HG02840 (cell line): ENCODE results near the gene ACTL7A.
"Not testable (repeated sequence)": the region's sequence is repeated elsewhere in the genome, so short reads cannot be mapped to it uniquely, and the experiment has no call there.

Experiments used
- ATAC-seq: cut with Tn5 transposase; IDR thresholded peaks from one replicate; pipeline ENCODE4 v1.9.1; 2021; ENCODE audit warnings: mild to moderate bottlenecking, moderate library complexity, moderate number of reproducible peaks; ENCODE audit not compliant: unreplicated experiment, low FRiP score

Gene ACTL7A

DNA sequence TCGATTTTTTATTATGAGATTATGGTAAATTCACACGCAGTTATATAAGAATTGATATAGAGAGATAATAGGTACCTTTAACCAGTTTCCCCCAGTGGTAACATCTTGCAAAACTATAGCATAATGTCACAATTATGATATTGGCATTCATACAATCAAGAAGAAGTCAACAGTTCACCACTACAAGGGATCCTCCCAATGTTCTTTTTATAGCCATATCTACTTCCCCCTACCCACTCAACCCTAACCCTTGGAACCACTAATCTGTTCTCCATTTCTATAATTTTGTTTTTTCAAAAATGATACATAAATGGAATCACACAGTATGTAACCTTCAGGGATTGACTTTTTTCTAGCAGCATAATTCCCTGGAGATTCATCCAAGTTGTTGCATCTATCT, 16.1 kb upstream of the ACTL7A start:
- ATAC-seq = no peak

DNA sequence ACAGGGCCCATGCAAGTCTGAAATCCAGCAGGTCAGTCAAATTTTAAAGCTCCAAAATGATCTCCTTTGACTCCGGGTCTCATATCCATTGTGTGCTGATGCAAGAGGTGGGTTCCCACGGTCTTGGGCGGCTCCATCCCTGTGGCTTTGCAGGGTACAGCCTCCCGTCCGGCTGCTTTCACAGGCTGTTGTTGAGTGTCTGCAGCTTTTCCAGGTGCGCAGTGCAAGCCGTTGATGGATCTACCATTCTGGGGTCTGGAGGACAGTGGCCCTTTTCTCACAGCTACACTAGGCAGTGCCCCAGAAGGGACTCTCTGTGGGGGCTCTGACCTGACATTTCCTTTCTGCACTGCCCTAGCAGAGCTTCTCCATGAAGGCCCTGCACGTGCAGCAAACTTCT, 13.8 kb upstream of the ACTL7A start:
- ATAC-seq = not testable (repeated sequence)

DNA sequence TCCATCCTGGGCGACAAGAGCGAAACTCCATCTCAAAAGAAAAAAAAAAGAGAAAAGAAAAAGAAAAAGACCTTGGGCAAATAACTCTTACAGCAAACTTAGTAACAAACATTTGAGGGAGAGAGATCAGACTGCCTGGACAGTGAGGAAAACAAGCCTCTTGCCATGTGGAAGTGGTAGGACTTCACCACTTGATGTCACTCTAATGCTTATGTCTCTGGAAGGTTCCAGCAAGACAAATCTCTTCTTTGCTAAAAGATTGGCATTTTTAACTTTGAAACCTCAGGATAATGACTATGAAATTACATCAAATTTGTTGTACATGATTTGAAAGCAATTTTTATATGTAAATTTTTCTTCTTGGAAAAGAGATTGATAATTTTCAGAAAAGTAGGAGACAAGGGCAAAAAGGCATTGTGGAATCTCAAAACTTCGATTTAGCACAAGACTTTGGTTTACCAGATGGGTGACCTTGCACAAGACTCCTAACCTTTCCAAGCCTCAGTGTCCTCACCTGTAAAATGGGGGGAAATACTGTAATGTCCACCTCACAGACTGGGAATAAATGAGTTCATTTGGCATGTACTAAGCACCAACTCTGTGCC, 11.7 kb upstream of the ACTL7A start:
- no peak for ATAC-seq

DNA sequence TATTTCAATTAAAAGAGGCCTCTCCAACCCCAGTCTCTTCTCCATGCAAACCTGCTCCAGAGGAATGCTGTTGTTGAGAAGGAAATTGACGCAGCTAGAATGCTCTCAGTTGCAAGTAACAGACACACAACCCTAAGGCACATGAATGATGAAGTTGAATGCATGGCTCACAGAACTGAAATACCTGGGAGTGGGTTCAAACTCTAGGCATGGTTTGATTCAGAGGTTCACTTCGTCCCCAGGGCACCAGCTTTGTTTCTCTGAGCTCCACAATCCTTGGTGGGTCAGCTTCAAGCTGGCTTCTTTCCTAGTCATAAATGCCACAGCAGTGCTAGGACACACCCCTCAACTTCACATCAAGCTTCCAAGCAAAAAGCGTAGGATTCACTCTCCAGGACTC, 10.9 kb upstream of the ACTL7A start:
- no peak for ATAC-seq

DNA sequence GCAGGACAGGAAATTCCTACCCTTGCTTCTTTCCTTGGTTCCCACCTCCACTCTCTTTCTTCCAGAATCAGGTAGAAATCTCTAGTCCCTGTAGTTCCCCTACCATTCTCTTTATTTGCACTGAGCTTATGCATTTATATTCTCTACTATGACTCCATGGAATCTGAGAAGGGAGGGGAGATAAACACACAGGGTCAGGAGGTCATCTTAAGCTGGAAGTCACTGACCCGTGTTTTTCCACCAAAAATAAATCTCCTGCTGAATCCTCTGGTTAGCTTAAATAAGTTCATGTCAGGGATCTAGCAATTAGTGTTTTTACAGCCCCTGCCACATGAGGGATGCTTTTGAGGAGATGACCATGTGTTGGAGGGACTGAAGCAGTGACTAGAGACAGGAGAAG, 10.0 kb upstream of the ACTL7A start:
- ATAC-seq = no peak

DNA sequence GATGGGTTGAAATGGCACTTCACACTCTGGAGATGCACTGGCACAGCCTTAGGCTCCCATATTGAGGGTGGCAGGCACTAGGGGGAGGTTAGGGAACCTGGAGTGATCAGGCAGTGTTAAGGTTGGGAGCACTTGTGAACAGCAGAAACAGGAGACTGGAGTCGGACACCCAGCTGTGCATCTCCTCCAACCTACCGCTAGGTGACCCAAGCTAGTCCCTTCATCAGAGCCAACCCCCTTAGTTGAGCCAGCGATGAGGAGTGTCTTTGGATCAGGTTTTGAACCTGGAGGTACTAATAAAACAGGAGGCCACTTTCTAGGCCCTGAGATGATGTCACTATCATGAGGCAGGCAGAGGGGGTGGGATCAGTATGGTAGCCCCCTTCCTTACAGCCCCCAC, 8.0 kb upstream of the ACTL7A start:
- ATAC-seq = no peak

DNA sequence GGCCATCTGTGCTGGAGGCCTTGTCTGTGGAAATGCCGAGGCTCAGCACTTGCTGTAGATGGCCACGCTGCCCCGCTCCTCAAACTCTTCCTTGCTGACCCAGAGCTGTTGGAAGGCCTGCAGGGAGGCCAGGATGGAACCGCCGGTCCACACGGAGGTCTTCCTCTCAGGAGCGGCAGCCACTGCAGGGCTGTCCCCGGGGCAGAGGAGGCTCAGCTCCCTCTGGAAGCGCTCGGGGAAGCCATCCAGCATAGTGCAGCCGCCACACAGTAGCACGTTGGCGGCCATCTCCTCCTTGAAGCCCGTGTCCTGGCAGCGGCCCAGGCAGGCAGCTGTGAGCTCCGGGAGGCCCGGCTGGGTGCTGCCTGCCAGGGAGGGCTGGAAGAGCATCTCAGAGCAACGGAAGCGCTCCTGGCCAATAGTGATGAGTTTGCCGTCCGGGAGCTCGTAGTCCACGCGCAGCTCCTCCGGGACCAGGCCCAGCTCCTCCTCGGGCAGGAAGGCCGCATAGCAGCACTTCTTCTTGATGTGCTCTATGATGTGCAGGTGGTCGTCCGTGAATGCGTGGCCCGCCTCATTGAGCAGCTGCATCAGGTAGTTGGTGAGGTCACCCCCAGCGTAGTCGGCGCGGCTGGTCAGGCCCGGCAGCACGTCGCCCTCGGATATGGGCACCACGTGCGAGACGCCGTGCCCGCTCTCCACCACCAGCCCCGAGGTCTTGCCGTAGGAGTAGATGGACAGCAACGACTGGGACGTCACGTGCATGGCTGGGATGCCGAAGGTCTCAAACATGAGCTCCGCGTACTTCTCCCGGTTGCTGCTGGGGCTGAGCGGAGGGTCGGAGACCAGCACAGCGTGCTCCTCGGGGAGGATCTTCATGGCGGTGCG, 7.2 kb upstream of the ACTL7A start:
- no peak for ATAC-seq

DNA sequence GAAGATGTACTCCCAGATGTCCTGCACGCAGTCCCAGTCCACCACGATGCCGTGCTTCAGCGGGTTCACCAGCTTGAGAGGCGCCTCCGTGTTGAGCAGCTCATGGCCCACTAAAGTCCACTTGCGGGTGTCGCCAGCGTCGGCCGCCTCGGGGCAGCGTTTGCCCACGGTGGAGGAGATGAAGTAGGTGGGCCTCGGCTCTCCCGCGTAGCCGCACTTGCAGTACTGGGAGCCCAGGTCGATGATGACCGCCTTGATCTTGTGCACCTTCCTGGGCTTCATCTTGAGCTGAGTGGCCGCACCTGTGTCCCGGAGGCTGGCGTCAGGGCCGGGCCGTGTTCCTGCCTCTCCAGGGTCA, 6.6 kb upstream of the ACTL7A start:
- ATAC-seq = no peak

DNA sequence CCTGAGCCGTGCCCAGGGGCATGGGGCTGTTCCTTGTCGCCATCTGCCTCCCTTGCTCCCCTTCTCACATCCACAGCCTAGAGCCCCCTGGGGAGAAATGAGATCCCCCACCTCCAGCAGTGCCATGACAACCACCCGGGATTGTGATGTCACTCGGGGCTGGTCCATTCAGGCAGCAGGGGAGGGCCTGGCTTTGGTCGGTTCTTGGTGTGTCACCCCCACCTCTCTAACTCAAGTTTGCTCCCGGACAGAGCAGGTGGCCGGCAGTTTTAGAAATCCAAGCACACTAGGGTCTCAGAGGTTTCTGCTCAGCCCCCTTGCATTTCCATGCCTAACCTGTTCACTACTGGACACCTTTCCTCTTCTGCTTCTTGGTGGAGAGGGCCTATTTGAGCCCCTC, 6.2 kb upstream of the ACTL7A start, which contains the start of gene ACTL7B:
TSS of gene ACTL7B (minus strand) at position 99 of the 400 bp plus-strand sequence. CDS start at position 43, 56 bp downstream.
- no peak for ATAC-seq

DNA sequence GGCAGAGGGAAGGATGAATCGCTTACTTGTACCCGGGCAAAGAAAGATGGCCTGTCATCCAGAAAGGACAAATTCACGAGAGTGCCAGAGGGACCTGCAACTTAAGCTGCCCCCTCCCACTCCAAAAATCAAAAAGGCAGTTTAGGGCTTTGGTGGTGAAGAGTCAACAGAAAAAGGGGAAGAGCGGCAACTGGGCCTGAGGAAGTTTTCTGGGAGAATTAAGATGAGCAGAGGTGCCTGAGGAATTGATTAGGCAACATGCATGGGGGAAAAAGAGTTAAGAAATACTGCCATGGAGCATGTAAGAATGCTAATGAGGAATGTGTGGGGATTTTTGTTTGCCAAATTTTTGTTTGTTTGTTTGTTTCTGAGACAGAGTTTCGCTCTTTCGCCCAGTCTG, 4.5 kb upstream of the ACTL7A start:
- ATAC-seq = no peak

DNA sequence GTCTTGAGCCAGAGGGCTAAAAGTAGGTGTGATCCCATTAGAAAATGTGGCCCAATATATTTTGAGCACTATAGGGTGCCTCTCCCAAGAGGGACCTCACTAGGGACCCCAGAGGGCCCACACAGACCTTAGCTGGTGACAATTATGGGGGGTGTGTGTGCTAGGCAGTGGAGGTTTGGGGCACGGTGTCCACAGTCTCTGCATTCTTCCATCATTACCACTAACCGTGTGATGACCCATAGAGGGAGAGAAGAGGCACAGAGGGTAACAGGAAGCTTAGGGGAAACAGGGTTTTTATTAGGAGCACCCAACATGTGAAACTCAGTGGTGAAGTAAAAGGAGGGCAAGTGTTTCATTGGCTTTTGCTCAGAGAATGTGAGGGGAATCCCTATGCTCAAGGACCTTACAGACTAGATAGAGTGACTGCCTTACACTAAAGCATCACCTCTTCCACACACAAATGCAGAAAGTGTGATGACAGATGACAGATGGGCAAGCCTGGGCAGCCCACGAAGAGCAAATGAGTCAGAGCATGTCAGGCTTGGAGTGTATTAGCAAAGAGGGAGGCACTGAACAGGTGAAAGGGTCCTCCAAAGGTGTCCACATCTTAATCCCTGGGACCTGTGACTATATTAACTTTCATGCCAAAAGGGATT, 2.5 kb upstream of the ACTL7A start:
- ATAC-seq = no peak

DNA sequence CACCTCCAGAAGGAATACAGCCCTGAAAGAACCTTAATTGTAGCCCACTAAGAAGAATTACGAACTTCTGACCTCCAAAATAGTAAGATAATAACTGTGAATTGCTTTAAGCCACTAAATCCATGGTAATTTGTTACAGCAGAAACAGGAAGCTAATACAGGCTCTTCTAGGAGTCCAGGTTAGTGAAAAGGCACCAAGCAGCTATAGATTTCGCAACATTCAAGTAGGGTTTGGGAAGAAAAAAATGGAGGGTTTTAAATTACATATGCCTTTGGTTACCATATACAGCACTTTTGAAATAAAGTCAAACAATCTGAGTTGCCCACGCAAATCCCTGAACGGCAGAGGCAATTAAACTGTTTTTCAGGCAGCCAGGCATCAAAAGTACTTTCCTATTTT, 1.7 kb upstream of the ACTL7A start:
- no peak for ATAC-seq

DNA sequence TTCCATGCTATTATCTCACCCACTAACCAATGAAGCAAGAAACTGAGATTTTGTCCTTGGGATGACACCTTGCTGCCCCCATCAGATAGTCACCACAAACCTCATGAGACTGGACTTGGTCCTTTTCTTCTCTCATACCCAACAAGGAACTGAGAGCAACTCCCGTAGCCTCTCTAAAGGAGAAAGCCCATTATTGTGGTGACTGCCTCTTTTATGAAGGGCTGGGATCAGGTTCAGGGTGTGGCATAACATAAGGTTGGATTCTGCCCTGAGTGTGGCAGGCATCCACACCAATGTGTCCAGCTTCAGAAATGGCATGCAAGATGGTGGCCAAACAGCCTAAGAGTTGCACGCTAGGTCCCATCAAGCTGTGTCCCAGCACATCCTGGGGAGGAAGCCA, 1.3 kb upstream of the ACTL7A start:
- ATAC-seq = no peak

DNA sequence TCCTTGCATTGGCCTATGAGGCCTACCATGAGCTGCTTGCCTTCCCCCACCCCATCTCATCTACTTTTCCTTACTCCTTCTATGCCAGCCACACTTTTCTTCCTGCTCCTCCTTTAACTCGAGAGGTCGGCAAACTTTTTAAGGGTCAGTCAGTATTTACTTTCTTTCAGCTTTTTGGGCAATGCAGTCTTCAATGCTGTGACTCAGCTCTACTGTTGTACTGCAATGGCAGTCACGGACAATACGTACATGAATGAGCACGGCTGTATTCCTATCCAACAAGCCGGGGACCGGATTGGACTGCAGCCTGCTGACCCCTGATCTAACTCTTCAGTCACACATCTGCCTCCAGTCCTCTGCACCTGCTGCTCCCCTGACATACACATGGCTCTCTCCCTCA, 602 bp upstream of the ACTL7A start:
- no peak for ATAC-seq

DNA sequence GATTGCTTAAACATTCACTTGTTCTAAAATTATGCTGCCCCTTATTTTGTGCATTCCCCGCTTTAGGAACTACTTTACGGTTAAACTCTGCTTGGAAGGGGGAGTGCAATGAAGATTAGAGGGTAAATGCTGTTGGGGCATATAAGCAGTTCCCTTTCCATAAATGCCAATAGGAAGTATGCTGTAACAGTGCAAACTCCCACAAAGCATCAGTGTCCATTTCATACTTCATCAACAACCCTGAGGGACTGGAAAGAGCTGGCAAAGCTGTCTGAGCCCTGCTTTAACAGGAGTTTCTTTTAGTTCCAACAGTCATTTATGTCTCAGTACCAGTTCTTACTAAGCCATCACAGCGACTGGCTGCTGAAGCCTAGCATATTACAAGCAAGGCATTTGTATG, 1.8 kb downstream of the ACTL7A start:
- ATAC-seq = no peak

DNA sequence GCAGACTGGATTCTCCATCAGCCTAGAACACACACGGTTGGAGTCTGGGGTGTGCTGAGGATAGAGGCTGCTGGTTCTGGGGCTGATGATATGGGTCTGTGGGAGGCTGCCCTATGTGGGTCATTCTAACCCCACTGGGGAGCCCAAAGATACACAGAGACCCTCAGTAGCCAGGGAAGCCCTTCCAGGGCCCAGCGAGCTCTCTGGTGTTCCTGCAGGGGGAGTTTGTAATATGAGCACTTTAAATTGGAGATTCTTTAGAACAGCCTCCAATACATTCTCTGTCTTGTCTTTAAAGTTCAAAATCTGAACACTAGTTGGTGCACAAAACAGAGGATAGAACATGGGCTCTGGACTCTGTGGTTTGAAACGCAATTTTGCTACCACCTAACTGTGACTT, 2.4 kb downstream of the ACTL7A start:
- ATAC-seq = no peak

DNA sequence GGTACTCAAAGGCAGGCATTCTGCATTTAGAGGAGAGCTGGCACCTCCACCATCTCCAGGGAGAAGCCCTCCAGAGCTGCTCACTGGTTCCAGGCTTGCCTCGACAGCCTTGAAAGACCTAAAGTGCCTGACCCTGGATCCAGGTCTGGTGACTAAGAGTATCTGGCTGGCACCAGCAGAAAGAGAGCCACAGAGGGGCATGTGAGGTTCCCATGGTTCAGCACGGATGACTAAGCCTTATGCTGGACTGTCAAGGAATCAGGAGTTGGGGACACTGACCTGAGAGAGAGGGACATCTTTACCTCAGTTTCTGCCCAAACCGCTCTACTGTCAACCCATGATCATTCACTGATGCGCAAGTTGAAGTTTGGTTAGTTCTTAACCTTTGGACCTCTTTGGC, 3.0 kb downstream of the ACTL7A start:
- ATAC-seq = no peak

DNA sequence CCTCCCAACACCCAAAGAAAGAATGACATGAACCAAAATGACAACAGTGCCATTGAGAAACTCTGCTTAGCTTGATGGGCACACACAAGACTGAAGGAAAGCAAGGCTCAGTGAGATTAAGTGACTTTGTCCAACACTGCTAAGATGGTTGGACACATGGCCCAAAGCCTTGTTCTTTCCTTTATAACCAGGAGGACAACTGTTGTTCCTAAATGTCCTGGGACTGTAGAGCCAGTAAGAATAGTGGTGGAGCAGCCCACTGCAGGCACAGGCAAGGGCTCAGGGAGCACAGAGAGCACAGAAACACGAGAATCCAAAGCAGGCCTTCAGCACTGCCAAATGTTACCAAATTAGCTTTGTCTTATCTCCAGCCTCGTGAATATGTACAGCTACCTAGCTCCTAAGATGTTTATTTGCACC, 3.9 kb downstream of the ACTL7A start:
- no peak for ATAC-seq

DNA sequence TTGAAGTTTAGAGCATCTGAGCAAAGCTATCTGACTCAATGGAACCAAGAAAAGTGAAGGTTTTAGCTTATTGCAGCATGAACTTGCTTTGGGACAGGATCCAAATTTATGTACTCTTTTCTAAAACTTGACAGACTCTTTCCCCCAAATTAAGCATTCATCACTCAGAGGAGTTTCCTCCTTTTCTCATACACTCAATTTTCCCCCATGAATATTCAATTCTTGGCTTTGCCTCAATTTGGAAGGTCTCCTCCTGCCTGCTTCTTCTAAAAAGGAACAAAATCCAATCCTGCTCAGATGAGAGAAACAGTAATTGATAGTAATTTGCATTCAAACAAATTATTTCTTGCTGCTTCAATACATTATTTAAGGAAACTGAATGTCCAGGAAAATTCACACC, 5.0 kb downstream of the ACTL7A start:
- no peak for ATAC-seq

DNA sequence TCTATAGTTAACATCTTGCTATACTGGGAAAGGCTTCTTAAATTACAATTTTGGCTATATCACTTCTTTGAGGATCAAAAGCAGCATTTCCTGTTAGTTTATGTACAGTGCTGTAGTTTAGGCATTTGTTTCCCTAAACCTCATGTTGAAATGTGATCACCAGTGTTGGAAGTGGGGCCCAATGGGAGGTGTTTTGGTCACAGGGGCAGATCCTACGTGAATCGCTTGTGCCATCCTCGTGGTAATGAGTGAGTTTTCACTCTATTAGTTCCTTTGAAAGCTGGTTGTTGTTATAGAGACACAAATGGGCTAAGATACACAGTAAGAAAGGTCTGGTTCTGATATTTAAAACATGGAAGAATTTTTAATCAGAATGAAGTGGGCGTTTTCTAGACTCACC, 5.8 kb downstream of the ACTL7A start:
- no peak for ATAC-seq

DNA sequence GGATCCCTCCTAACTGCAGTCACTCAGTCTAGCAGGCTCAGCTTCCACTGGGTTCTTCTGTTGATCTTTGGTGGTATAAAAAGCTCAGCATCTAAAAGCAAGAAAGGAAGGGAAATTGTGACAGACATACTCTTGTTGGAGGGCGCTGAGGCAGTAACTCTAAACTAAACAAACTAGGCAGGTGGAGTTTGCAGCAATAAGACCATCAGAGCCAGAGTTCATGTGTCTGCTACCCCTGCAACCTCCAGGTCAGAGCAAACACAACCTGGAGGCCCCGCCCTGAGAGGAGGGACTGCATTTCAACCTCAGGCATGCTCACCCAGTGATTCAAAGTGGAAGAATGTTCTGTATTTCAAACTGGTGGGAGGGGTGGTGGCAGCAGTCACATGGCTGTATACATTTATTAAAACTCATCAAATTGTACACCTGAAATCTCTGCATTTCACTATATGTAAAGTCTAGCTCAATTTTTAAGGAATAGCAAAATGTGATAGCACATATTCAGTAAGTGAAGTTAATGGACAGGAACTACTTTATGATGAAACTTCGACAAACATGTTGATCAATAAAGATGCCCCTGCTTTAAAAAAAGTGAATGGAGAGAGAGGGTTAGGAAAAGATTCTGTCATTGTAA, 7.1 kb downstream of the ACTL7A start:
- ATAC-seq = no peak
